Esophagus squamous epithelium (tissue), 4 donors: Measurements from ENCODE around the gene ZNF484.
"Not testable (repeated sequence)": the region's sequence is repeated elsewhere in the genome, so short reads cannot be mapped to it uniquely, and the experiment has no call there.

Experiments
- CTCF ChIP-seq, 6 experiments: fragments of 450-650 bp in 4 of 6; fragments of 200-600 bp in 2 of 6; sonication (generic) in 2 of 6; IDR thresholded peaks; one replicate each; pipeline ENCODE4 v1.5.1; 2016 to 2019; ENCODE audit warnings: antibody characterized with exemption in 6 of 6, mild to moderate bottlenecking in 4 of 6, moderate library complexity in 4 of 6
- POLR2A ChIP-seq, 4 donors: fragments of 450-650 bp; IDR thresholded peaks; one replicate each; pipeline ENCODE4 v1.6.1; 2017; ENCODE audit warnings: antibody characterized with exemption in 4 of 4, mild to moderate bottlenecking in 4 of 4, moderate library complexity in 3 of 4

DNA sequence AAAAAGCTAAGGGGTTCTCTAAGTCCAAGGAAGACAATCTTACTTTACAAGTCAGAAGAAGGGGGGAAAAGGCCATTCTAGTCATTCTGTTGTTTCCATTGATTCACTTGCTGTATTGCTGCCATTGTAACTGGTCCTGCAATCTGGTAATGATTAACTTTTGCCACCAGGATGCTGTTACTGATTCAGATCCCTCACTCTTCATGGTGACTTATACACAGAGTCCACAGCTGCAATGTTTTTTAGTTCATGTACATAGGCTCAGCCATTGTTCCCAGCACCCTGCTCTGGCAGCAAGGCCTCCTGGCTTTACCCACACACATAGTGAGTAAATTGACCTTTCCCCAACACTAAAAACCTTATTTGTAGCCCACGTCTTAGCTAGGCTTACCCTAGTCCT is 57.9 kb downstream of the ZNF484 start:
- not testable (repeated sequence) for TF ChIP-seq CTCF, POLR2A (IDR thresholded peaks at IDR 0.05)
